Caco-2 (cell line): ENCODE measurements around the gene TMEM151A. TPM values are rescaled to one million over a fixed set of nuclear protein-coding genes. Genes with fewer than 3 reads are reported as not detected.

Experiments
- BruUV-seq: library from RNA; stranded (reverse); fragments of 400-500 nt; replicated peaks from 2 replicates; lab custom pipeline; 2021; lab: Mats Ljungman, UMichigan
- CTCF ChIA-PET: fragments of 300-600 bp; sonication (Branson Sonifier 250); formaldehyde crosslinking; loops from one replicate; lab custom pipeline; 2022; ENCODE audit warnings: antibody characterized with exemption; lab: Charles Lee
- POLR2A ChIA-PET: fragments of 300-600 bp; sonication (Branson Sonifier 250); formaldehyde crosslinking; loops from one replicate; lab custom pipeline; 2022; ENCODE audit warnings: antibody characterized with exemption; lab: Charles Lee
- DNase-seq, 2 experiments: peaks; one replicate each; pipeline versions ENCODE4 v3.0.0 to v3.0.0-alpha.2; 2020 to 2022
- H3K27me3 ChIP-seq: replicated peaks from 2 replicates; pipeline ENCODE4 v1.6.0; 2011; ENCODE audit warnings: low read length; ENCODE audit not compliant: control insufficient read depth, insufficient read depth
- H3K36me3 ChIP-seq: 2 replicates; pipeline ENCODE4 v1.5.1; 2011; ENCODE audit warnings: low read length; ENCODE audit not compliant: control insufficient read depth, insufficient read depth
- H3K4me1 ChIP-seq: fragments of 250-450 bp; sonication (Bioruptor Pico); 2 replicates; pipeline ENCODE4 v1.5.1; 2020; ENCODE audit warnings: mild to moderate bottlenecking
- H3K4me3 ChIP-seq: 2 replicates; pipeline ENCODE4 v1.5.1; 2011; ENCODE audit warnings: low read depth, mild to moderate bottlenecking, control low read depth, low read length
- H3K9me3 ChIP-seq: fragments of 250-450 bp; sonication (Bioruptor Pico); 2 replicates; pipeline ENCODE4 v1.5.1; 2020; ENCODE audit warnings: mild to moderate bottlenecking, moderate library complexity
- H3K27ac Mint-ChIP-seq: one replicate; pipeline ENCODE4 v1.8.0; 2022; ENCODE audit warnings: mixed read lengths; ENCODE audit not compliant: unreplicated experiment
- H3K27me3 Mint-ChIP-seq: one replicate; pipeline ENCODE4 v1.8.0; 2022; ENCODE audit warnings: mixed read lengths; ENCODE audit not compliant: insufficient read depth, unreplicated experiment
- H3K36me3 Mint-ChIP-seq: one replicate; pipeline ENCODE4 v1.8.0; 2022; ENCODE audit warnings: mild to moderate bottlenecking, mixed read lengths; ENCODE audit not compliant: insufficient read depth, unreplicated experiment
- H3K4me1 Mint-ChIP-seq: one replicate; pipeline ENCODE4 v1.8.0; 2022; ENCODE audit warnings: low read depth, mixed read lengths; ENCODE audit not compliant: unreplicated experiment
- H3K4me3 Mint-ChIP-seq: one replicate; pipeline ENCODE4 v1.8.0; 2022; ENCODE audit warnings: mild to moderate bottlenecking, moderate library complexity, mixed read lengths; ENCODE audit not compliant: unreplicated experiment
- H3K9me3 Mint-ChIP-seq: one replicate; pipeline ENCODE4 v1.8.0; 2022; ENCODE audit warnings: mixed read lengths; ENCODE audit not compliant: unreplicated experiment
- intact Hi-C: fragments of 100-400 bp; cut with micrococcal nuclease; formaldehyde crosslinking; loops from one replicate; pipeline ENCODE4 v1.10.0; 2022; ENCODE audit not compliant: unreplicated experiment
- total RNA-seq: library from RNA; stranded (reverse); gene quantifications from 2 replicates; pipeline ENCODE4 v1.2.3, GENCODE V29; 2022
- TF ChIP-seq, protein P1 (sequence below), 2 experiments: fragments of 200-600 bp in 1 of 2; IDR thresholded peaks; 1 replicate in 1 of 2; 2 replicates in 1 of 2; pipeline versions ENCODE4 v1.5.1 to v1.8.0; 2011 to 2022; ENCODE audit warnings: antibody characterized with exemption in 1 of 2, control low read depth in 1 of 2, inconsistent platforms in 1 of 2, low read depth in 1 of 2, low read length in 1 of 2, mild to moderate bottlenecking in 1 of 2, moderate library complexity in 1 of 2; ENCODE audit not compliant: insufficient read depth in 1 of 2, severe bottlenecking in 1 of 2, unreplicated experiment in 1 of 2

Gene TMEM151A
- total RNA-seq, 1 experiment from 2014 or later = 0.68 TPM

DNA sequence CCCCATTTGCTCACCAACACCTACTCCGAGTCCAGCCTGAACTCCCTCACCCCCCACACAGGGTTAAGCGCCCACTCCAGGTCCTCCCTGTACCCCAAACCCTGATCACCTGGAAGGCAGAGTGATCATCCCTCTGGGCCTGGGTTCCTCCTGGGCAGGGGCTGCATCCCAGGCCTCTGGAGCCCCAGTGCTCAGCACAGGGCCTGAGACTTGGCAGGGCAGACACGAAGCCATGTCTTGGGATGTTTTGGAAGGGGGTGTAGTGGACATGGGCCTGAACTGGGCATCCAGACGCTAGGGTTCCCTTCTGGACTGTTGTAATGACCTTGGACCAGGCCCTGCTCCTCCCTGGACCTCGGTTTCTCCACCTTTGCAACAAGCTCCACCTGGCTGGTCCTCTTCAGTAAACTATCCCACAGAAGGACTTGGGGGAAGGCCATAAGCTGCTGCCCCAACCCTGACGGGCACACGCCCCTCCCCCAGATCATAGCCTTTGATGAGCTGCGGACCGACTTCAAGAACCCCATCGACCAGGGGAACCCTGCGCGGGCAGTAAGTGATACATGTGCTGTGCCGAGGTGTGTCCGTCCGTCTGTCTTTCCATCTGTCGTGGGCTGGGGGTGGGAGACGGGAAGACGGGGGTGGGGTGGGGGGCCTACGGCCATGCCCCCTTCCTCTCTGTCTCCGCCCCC, 9.8 kb upstream of the TMEM151A start:
- H3K9me3 ChIP-seq = no peaks in the 10 kb centered on the region
- TF ChIP-seq, protein P1, sequence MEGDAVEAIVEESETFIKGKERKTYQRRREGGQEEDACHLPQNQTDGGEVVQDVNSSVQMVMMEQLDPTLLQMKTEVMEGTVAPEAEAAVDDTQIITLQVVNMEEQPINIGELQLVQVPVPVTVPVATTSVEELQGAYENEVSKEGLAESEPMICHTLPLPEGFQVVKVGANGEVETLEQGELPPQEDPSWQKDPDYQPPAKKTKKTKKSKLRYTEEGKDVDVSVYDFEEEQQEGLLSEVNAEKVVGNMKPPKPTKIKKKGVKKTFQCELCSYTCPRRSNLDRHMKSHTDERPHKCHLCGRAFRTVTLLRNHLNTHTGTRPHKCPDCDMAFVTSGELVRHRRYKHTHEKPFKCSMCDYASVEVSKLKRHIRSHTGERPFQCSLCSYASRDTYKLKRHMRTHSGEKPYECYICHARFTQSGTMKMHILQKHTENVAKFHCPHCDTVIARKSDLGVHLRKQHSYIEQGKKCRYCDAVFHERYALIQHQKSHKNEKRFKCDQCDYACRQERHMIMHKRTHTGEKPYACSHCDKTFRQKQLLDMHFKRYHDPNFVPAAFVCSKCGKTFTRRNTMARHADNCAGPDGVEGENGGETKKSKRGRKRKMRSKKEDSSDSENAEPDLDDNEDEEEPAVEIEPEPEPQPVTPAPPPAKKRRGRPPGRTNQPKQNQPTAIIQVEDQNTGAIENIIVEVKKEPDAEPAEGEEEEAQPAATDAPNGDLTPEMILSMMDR (IDR thresholded peaks at IDR 0.05; ENCODE audit: insufficient read depth in 1 of 2, low read depth in 1 of 2, low read length in 1 of 2, severe bottlenecking in 1 of 2, unreplicated experiment in 1 of 2) = no peak
- H3K4me1 ChIP-seq = peaks cover 11% of the 10 kb centered on the region
- peaks cover 26% of the 10 kb centered on the region for H3K4me1 Mint-ChIP-seq
- no peak overlapping the region for H3K4me3 Mint-ChIP-seq
- intact Hi-C loops = no loop called here
- BruUV-seq = no TSS peak
- CTCF ChIA-PET = interaction anchor here (0.9 to 2.6 kb wide), 3 partner anchors 30 to 60 kb away, joined by 4 to 13 read pairs (median 4); partner anchors contain the start of gene RIN1
- peaks cover 46% of the 10 kb centered on the region for H3K36me3 Mint-ChIP-seq
- H3K27me3 Mint-ChIP-seq = no peaks in the 10 kb centered on the region
- H3K27ac Mint-ChIP-seq = no peak overlapping the region
- POLR2A ChIA-PET = no interaction called here
- no peak for DNase-seq
- H3K27me3 ChIP-seq = no peaks in the 10 kb centered on the region
- H3K9me3 Mint-ChIP-seq = no peaks in the 10 kb centered on the region
- peaks cover 4% of the 10 kb centered on the region; the same call in 1 of the 2 replicates for H3K36me3 ChIP-seq
- H3K4me3 ChIP-seq = no peak overlapping the region

DNA sequence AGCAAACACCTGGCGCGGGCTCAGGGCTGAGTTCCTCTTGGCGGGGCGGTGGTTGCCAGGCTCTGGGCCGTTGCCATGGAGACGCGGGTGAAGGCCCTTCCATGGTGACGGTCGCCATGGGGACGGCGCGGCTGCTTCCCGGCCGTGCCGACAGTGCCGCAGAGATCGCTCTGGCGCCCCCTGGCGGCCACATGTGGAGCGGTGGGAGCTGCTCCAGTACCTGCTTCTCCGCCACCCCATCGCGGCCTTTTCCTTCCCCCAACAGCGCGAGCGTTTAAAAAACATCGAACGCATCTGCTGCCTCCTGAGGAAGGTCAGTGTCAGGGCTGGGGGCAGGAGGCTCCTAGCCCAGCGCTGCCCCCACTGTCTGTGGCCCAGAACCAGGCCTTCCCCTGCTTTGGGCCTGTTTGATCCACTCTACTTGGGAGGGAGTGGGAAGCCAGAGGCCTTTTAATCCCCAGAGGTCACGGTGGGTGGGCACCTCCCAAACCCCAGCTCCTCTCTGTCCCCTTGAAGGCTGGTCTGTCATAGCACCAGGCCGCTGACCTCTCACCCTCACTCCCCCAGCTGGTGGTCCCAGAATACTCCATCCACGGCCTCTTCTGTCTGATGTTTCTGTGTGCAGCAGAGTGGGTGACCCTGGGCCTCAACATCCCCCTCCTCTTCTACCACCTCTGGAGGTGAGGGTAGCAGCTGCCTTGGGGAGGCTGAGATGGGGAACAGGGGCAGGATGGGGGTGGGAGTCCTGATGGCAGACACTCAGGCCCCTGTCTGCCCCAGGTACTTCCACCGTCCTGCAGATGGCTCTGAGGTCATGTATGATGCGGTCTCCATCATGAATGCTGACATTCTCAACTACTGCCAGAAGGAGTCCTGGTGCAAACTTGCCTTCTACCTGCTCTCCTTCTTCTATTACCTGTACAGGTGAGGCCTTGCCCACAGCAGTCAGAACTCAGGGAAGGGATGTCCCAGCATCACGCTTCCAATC, 8.9 kb upstream of the TMEM151A start:
- Mint-ChIP-seq H3K4me3 (no peak overlapping the region), H3K27ac (no peak overlapping the region), H3K4me1 (peaks cover 26% of the 10 kb centered on the region), H3K36me3 (peaks cover 41% of the 10 kb centered on the region), H3K27me3 (no peaks in the 10 kb centered on the region), H3K9me3 (no peaks in the 10 kb centered on the region)
- H3K9me3 ChIP-seq = no peaks in the 10 kb centered on the region
- peaks cover 7% of the 10 kb centered on the region for H3K4me1 ChIP-seq
- BruUV-seq = no TSS peak
- ChIA-PET POLR2A (no interaction called here), CTCF (interaction anchor here (0.6 to 2.6 kb wide), 6 partner anchors 9 to 1244 kb away, joined by 3 to 13 read pairs (median 4); partner anchors contain the start of gene TMEM151A)
- TF ChIP-seq, protein P1 (IDR thresholded peaks at IDR 0.05; ENCODE audit: insufficient read depth in 1 of 2, low read depth in 1 of 2, low read length in 1 of 2, severe bottlenecking in 1 of 2, unreplicated experiment in 1 of 2) = peak; percentile 80 to 90
- no peaks in the 10 kb centered on the region for H3K27me3 ChIP-seq
- no peak overlapping the region for H3K4me3 ChIP-seq
- H3K36me3 ChIP-seq = peaks cover 5% of the 10 kb centered on the region; the same call in 1 of the 2 replicates
- DNase-seq = peak; percentile 93
- intact Hi-C loops = no loop called here
